ENCODE results near the gene BICDL1. TPM values are rescaled to one million over a fixed set of nuclear protein-coding genes. Genes with fewer than 3 reads are reported as not detected.

The BICDL1 gene
- 100 to 1,000 TPM in 1 of 4 donors, 10 to 100 TPM in 2, not detected in 1; 58.6 to 219 (median 61.6) TPM for total RNA-seq

- ATAC-seq (ENCODE audit: low FRiP score) (peak; percentile 94), DNase-seq (ENCODE audit: low spot score) (peak; percentile 30)
- no peak for TF ChIP-seq CTCF (IDR thresholded peaks at IDR 0.05)
Observed at GRCh38 chr12:119988472-119989360, at the start of gene BICDL1. Gene BICDL1 (plus strand): TSS chr12:119989236. CDS start chr12:119989869, 633 bp downstream.

DNA sequence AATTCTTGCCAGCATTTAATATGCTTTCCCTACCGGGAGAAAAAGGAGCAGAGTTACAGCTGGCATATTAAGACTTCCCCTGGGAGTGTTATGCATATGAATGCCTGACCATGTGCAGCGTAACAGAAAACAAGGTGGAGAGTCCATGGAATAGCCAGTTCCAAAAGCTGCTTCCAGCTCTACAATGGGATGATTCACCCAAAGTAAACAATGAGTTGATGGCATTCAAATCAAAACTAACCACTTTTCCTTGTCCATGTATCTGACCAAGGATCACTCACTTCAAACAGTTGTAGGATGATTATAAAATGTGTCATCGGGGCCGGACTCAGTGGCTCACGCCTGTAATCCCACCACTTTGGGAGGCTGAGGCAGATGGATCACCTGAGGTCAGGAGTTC, 48.1 kb upstream of the BICDL1 start:
- TF ChIP-seq CTCF (IDR thresholded peaks at IDR 0.05): no peak
- DNase-seq (ENCODE audit: low spot score) (no peak), ATAC-seq (ENCODE audit: low FRiP score) (no peak)

DNA sequence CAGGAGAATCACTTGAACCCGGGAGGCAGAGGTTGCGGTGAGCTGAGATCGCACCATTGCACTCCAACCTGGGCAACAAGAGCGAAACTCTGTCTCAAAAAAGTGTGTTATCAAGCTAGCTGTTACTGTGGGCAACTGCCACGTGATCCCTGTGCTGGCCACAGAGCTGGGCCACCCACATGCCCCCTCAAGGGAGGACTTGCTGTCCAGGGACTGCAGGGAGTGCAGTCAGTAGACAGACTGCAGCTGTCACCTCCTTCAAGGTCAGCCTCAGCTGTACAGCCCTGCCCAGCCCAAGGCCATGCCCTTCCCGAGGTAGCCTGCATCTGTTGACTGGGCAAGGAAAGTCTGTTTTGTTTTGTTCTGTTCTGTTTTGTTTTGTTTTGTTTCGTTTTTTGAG, 46.6 kb upstream of the BICDL1 start:
- ATAC-seq (ENCODE audit: low FRiP score): no peak

DNA sequence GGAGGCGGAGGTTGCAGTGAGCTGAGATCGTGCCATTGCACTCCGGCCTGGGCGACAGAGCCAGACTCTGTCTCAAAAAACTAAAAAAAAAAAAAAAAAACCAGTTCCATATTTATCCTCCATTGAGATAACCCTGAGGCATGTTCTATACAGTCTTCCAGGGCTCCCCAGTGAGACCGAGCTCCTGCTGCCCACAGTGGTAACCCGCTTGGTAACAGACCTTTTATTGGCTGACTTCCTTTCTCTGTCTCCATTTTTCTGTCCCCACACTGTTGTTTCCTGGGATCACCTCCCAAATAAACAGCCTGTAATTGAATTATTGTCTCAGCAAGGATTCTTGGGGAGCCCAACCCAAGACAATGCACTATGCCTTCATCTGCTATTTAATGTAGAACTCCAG, 42.8 kb upstream of the BICDL1 start:
- no peak for TF ChIP-seq CTCF (IDR thresholded peaks at IDR 0.05)
- no peak for ATAC-seq (ENCODE audit: low FRiP score)
- DNase-seq (ENCODE audit: low spot score): no peak

More for the DNA sequence above, 46.6 kb upstream of the BICDL1 start:
- no peak for DNase-seq (ENCODE audit: low spot score)
- no peak for TF ChIP-seq CTCF (IDR thresholded peaks at IDR 0.05)

GRCh38 chr12:119949145-119949544, 39.9 kb upstream of the BICDL1 start:
- TF ChIP-seq CTCF (IDR thresholded peaks at IDR 0.05): no peak
- ATAC-seq (ENCODE audit: low FRiP score): no peak
- no peak for DNase-seq (ENCODE audit: low spot score)

DNA sequence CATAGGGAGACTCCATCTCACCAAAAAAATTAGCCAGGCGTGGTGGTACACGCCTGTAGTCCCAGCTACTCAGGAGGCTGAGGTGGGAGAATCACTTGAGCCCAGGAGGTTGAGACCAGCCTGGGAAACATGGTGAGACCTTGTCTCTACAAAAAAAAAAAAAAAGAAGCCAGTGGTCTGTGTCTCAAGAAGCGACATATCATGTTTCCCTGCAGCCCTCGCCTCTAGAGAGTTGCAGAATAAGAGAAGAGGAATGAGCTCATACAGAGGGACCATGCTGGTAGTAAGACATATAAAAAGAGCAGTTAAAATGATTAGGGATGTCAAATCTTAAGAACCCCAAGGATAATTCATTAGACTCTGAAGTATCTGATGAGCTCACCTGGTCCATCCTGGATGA, 39.4 kb upstream of the BICDL1 start:
- TF ChIP-seq CTCF (IDR thresholded peaks at IDR 0.05): no peak
- no peak for ATAC-seq (ENCODE audit: low FRiP score)
- DNase-seq (ENCODE audit: low spot score): no peak

GRCh38 chr12:119956047-119956446, 33.0 kb upstream of the BICDL1 start:
- DNase-seq (ENCODE audit: low spot score) (no peak), ATAC-seq (ENCODE audit: low FRiP score) (no peak)
- no peak for TF ChIP-seq CTCF (IDR thresholded peaks at IDR 0.05)
